ENCODE data around the gene C10orf53. TPM values are rescaled to one million over a fixed set of nuclear protein-coding genes. Genes with fewer than 3 reads are reported as not detected.

Gene C10orf53
- total RNA-seq, 1 experiment from 2014 or later, result not detected

DNA sequence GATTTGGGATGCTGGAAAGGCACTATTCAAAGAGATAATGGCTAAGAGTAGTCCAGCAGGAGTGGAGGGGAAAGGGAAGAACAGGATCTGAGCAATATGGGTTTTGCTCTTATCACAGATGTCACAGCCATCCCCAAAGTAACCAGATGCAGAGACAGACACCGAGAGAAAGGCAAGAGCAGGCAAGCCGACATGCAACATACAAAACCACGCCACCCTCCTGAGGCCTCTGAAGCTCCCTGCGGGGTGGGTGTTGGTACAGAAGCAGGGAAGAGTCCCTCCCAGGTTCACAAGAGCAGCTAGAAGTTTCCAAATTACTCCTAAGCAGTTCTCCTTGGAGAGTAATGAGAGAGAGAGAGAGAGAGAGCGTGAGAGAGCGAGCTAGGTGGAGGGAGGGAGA, 10.8 kb upstream of the C10orf53 start:
- Histone ChIP-seq H3K4me2 (ENCODE audit: insufficient read depth, insufficient read length, low read length) (no peak overlapping the region), H3K14ac (ENCODE audit: insufficient read depth, low read length) (no peak overlapping the region), H2BK5ac (ENCODE audit: insufficient read length, low read length) (no peak overlapping the region), H3K79me1 (ENCODE audit: insufficient read depth, low read depth, low read length, poor library complexity, severe bottlenecking) (no peaks in the 10 kb centered on the region), H3K23ac (ENCODE audit: insufficient read length, low read depth, low read length) (no peak overlapping the region), H4K5ac (ENCODE audit: insufficient read length, low read depth, low read length) (no peak overlapping the region), H3K27ac (ENCODE audit: insufficient read length, low read depth, low read length) (no peak overlapping the region), H3K9me3 (ENCODE audit: control insufficient read depth, low read depth, low read length) (no peaks in the 10 kb centered on the region), H2BK12ac (ENCODE audit: insufficient read length, low read depth, low read length) (no peak overlapping the region), H4K8ac (replicated peaks; ENCODE audit: insufficient read length, low read depth, low read length) (no peak overlapping the region), H3K9ac (ENCODE audit: extremely low read depth, insufficient read length, low read length) (no peak overlapping the region), H2BK15ac (ENCODE audit: low read depth, low read length) (no peak overlapping the region), H3K4me1 (ENCODE audit: insufficient read depth, low read length) (no peaks in the 10 kb centered on the region), H3K18ac (ENCODE audit: insufficient read length, low read depth, low read length) (no peak overlapping the region), H4K20me1 (ENCODE audit: control insufficient read depth, insufficient read depth, insufficient read length) (no peaks in the 10 kb centered on the region), H2BK120ac (ENCODE audit: low read depth, low read length, poor library complexity, severe bottlenecking) (no peak overlapping the region), H3K23me2 (ENCODE audit: insufficient read length, low read depth, low read length, poor library complexity, severe bottlenecking) (no peaks in the 10 kb centered on the region), H2AK5ac (ENCODE audit: insufficient read length, low read length) (no peak overlapping the region), H4K91ac (ENCODE audit: insufficient read length, low read depth, low read length) (no peak overlapping the region), H2AFZ (ENCODE audit: low read length) (no peak overlapping the region), H3T11ph (ENCODE audit: low read length) (no peak overlapping the region), H3K4ac (ENCODE audit: low read depth, low read length) (no peak overlapping the region), H3K56ac (ENCODE audit: insufficient read length, low read depth, low read length) (no peak overlapping the region), H3K79me2 (ENCODE audit: insufficient read depth, low read length) (no peaks in the 10 kb centered on the region), H3K27me3 (ENCODE audit: insufficient read depth, low read length) (peaks cover 3% of the 10 kb centered on the region; the same call in 1 of the 2 replicates), H2BK20ac (ENCODE audit: low read depth, low read length, poor library complexity, severe bottlenecking) (no peak overlapping the region)
- no peak overlapping the region for H3K27ac Mint-ChIP-seq
- H3K4me1 Mint-ChIP-seq, result peaks cover 0 to 4% of the 10 kb centered on the region in 2 experiments; a peak in 1 of 4 replicates
- TF ChIP-seq, protein P1, sequence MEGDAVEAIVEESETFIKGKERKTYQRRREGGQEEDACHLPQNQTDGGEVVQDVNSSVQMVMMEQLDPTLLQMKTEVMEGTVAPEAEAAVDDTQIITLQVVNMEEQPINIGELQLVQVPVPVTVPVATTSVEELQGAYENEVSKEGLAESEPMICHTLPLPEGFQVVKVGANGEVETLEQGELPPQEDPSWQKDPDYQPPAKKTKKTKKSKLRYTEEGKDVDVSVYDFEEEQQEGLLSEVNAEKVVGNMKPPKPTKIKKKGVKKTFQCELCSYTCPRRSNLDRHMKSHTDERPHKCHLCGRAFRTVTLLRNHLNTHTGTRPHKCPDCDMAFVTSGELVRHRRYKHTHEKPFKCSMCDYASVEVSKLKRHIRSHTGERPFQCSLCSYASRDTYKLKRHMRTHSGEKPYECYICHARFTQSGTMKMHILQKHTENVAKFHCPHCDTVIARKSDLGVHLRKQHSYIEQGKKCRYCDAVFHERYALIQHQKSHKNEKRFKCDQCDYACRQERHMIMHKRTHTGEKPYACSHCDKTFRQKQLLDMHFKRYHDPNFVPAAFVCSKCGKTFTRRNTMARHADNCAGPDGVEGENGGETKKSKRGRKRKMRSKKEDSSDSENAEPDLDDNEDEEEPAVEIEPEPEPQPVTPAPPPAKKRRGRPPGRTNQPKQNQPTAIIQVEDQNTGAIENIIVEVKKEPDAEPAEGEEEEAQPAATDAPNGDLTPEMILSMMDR (conservative IDR thresholded peaks at IDR 0.05), result no peak
- no CpG with 5 or more reads among the region's 6 CpGs for WGBS (ENCODE audit: extremely low coverage, insufficient read length, low lambda C conversion rate)
- no peak for DNase-seq
- H3K4me3 Mint-ChIP-seq, result no peak overlapping the region
- H3K9me3 Mint-ChIP-seq, result no peaks in the 10 kb centered on the region
- H3K36me3 Mint-ChIP-seq (ENCODE audit: insufficient read depth in 1 of 3, low read depth in 3 of 3), result no peaks in the 10 kb centered on the region
- peaks cover 91% of the 10 kb centered on the region for H3K27me3 Mint-ChIP-seq (ENCODE audit: low read depth)
